ENCODE data around the gene MYBPC3. TPM values are rescaled to one million over a fixed set of nuclear protein-coding genes. Genes with fewer than 3 reads are reported as not detected.
A peak's percentile ranks its signal among the peaks of the same experiment; 100 is the strongest.

Gene MYBPC3
- total and polyA plus RNA-seq, 4 experiments from 2014 or later = not detected

DNA sequence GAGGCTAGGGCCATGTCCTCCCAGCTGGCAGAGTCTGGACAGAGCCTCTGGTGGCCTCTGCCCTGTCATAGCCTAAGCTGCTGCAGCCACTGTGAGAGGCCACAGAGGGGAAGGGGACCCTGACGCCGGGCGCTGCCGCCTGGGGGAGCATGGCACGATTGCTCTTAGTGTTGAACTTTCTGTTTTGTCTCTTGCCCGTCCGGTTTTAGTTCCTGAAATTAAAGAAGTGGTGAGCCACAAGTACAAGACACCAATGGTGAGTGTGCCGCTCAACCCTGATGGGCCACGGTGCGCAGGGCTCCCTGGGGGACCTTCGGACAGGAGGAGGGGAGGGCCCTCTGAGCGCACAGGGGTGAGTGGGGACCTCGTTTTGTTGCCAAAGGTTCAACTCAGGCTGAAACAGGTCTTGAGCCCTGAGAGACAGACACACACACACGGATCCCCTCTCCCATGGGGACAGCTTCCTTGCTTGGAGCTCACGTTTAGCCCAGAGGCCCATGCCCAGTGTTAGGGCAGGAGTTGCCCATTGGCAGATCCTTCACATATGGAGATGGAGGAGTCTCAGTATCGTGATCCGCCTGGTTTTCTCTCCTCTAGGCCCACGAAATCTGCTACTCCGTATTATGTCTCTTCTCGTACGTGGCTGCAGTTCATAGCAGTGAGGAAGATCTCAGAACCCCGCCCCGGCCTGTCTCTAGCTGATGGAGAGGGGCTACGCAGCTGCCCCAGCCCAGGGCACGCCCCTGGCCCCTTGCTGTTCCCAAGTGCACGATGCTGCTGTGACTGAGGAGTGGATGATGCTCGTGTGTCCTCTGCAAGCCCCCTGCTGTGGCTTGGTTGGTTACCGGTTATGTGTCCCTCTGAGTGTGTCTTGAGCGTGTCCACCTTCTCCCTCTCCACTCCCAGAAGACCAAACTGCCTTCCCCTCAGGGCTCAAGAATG is 23.8 kb downstream of the MYBPC3 start:
- no peak overlapping the region for H3K4me3 ChIP-seq (ENCODE audit: low read length in 2 of 2)
- intact Hi-C loops (cut with micrococcal nuclease) = loop anchor here (10.0 kb wide), 1 partner anchor 126 kb away; no protein-coding TSS in a partner anchor
- H3K27me3 ChIP-seq (ENCODE audit: insufficient read depth, low read length) = no peaks in the 10 kb centered on the region
- ChIA-PET POLR2A (ENCODE audit: partially characterized antibody) (no interaction called here), CTCF (ENCODE audit: partially characterized antibody) (no interaction called here)
- H3K4me1 ChIP-seq (ENCODE audit: insufficient read depth, low read length) = no peaks in the 10 kb centered on the region
- DNase-seq = no peak
- H3K27ac ChIP-seq (ENCODE audit: low read depth, low read length) = no peak overlapping the region
- peak overlapping the region in 4 of 7 donors; percentile 38 to 82 (median 52) for H3K27ac Mint-ChIP-seq
- H3K4me1 Mint-ChIP-seq = no peaks in the 10 kb centered on the region
- peaks cover 47% of the 10 kb centered on the region for H3K36me3 ChIP-seq (ENCODE audit: insufficient read depth, low read length)
- H3K36me3 Mint-ChIP-seq = peaks cover 20 to 59% of the 10 kb centered on the region in 2 donors
- H3K9me3 ChIP-seq (ENCODE audit: control insufficient read depth in 1 of 2, low read length in 2 of 2) = no peaks in the 10 kb centered on the region
- H3K27me3 Mint-ChIP-seq = no peaks in the 10 kb centered on the region
- peak overlapping the region in 1 of 8 donors; percentile 7 for H3K4me3 Mint-ChIP-seq
- no peaks in the 10 kb centered on the region for H3K9me3 Mint-ChIP-seq

DNA sequence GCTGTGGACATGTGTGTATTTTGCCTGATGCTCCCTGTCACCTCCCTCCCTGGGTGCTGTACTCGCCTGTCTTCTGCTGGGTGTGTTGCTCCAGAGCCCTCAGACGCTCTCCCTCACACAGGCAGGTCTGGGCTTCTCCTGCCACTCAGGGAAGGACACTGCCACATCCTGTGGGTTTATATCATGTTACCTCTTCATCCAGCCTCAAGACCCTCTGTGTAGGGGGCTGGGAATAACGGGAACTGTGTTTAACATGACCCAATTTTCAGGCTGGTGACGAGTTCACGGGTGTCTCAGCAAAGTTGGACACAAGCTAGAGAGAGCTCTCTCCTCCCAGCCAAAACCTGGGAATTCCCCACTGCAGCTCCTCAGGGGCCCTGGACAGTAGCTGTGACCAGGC is 24.6 kb downstream of the MYBPC3 start:
- Histone ChIP-seq H3K4me1 (ENCODE audit: insufficient read depth, low read length) (no peaks in the 10 kb centered on the region), H3K4me3 (ENCODE audit: low read length in 2 of 2) (no peak overlapping the region), H3K27me3 (ENCODE audit: insufficient read depth, low read length) (no peaks in the 10 kb centered on the region), H3K36me3 (ENCODE audit: insufficient read depth, low read length) (peaks cover 47% of the 10 kb centered on the region), H3K9me3 (ENCODE audit: control insufficient read depth in 1 of 2, low read length in 2 of 2) (no peaks in the 10 kb centered on the region), H3K27ac (ENCODE audit: low read depth, low read length) (no peak overlapping the region)
- DNase-seq = no peak
- Mint-ChIP-seq H3K9me3 (no peaks in the 10 kb centered on the region), H3K27ac (peak overlapping the region in 1 of 7 donors; percentile 22), H3K4me1 (no peaks in the 10 kb centered on the region), H3K27me3 (no peaks in the 10 kb centered on the region), H3K36me3 (peaks cover 20 to 59% of the 10 kb centered on the region in 2 donors), H3K4me3 (no peak overlapping the region)
- intact Hi-C loops (cut with micrococcal nuclease) = loop anchor here (10.0 kb wide), 1 partner anchor 127 kb away; no protein-coding TSS in a partner anchor
- POLR2A ChIA-PET (ENCODE audit: partially characterized antibody) = no interaction called here
- CTCF ChIA-PET (ENCODE audit: partially characterized antibody) = no interaction called here

- no peak overlapping the region for H3K27ac ChIP-seq (ENCODE audit: low read depth, low read length)
- H3K36me3 ChIP-seq (ENCODE audit: insufficient read depth, low read length) = peaks cover 48% of the 10 kb centered on the region
- peak overlapping the region in 2 of 7 donors; percentile 63 to 76 for H3K27ac Mint-ChIP-seq
- H3K27me3 ChIP-seq (ENCODE audit: insufficient read depth, low read length) = no peaks in the 10 kb centered on the region
- H3K27me3 Mint-ChIP-seq = no peaks in the 10 kb centered on the region
- intact Hi-C loops (cut with micrococcal nuclease) = loop anchor here (10.0 kb wide), 1 partner anchor 128 kb away; no protein-coding TSS in a partner anchor
- no peaks in the 10 kb centered on the region for H3K9me3 ChIP-seq (ENCODE audit: control insufficient read depth in 1 of 2, low read length in 2 of 2)
- H3K4me3 Mint-ChIP-seq = no peak overlapping the region
- H3K4me3 ChIP-seq (ENCODE audit: low read length in 2 of 2) = no peak overlapping the region
- peaks cover 21 to 63% of the 10 kb centered on the region in 2 donors for H3K36me3 Mint-ChIP-seq
- POLR2A ChIA-PET (ENCODE audit: partially characterized antibody) = no interaction called here
- no peaks in the 10 kb centered on the region for H3K4me1 ChIP-seq (ENCODE audit: insufficient read depth, low read length)
- no peaks in the 10 kb centered on the region for H3K4me1 Mint-ChIP-seq
- H3K9me3 Mint-ChIP-seq = no peaks in the 10 kb centered on the region
- CTCF ChIA-PET (ENCODE audit: partially characterized antibody) = no interaction called here
- no peak for DNase-seq
Measured at GRCh38 chr11:47327025-47327424, 25.5 kb downstream of the MYBPC3 start.

GRCh38 chr11:47326198-47326597 is 26.3 kb downstream of the MYBPC3 start:
- Mint-ChIP-seq H3K27me3 (no peaks in the 10 kb centered on the region), H3K27ac (peak overlapping the region in 2 of 7 donors; percentile 47 to 76), H3K9me3 (no peaks in the 10 kb centered on the region), H3K4me1 (no peaks in the 10 kb centered on the region), H3K36me3 (peaks cover 29 to 71% of the 10 kb centered on the region in 2 donors), H3K4me3 (peak overlapping the region in 1 of 8 donors; percentile 25)
- Histone ChIP-seq H3K27ac (ENCODE audit: low read depth, low read length) (no peak overlapping the region), H3K27me3 (ENCODE audit: insufficient read depth, low read length) (no peaks in the 10 kb centered on the region), H3K4me3 (ENCODE audit: low read length in 2 of 2) (no peak overlapping the region), H3K4me1 (ENCODE audit: insufficient read depth, low read length) (no peaks in the 10 kb centered on the region), H3K36me3 (ENCODE audit: insufficient read depth, low read length) (peaks cover 54% of the 10 kb centered on the region), H3K9me3 (ENCODE audit: control insufficient read depth in 1 of 2, low read length in 2 of 2) (no peaks in the 10 kb centered on the region)
- no peak for DNase-seq
- intact Hi-C loops (cut with micrococcal nuclease) = loop anchor here (10.0 kb wide), 1 partner anchor 129 kb away; no protein-coding TSS in a partner anchor
- ChIA-PET CTCF (ENCODE audit: partially characterized antibody) (interaction anchor here (0.8 kb wide), 1 partner anchor 84 kb away, joined by 3 read pairs; no protein-coding TSS in a partner anchor), POLR2A (ENCODE audit: partially characterized antibody) (no interaction called here)

DNA sequence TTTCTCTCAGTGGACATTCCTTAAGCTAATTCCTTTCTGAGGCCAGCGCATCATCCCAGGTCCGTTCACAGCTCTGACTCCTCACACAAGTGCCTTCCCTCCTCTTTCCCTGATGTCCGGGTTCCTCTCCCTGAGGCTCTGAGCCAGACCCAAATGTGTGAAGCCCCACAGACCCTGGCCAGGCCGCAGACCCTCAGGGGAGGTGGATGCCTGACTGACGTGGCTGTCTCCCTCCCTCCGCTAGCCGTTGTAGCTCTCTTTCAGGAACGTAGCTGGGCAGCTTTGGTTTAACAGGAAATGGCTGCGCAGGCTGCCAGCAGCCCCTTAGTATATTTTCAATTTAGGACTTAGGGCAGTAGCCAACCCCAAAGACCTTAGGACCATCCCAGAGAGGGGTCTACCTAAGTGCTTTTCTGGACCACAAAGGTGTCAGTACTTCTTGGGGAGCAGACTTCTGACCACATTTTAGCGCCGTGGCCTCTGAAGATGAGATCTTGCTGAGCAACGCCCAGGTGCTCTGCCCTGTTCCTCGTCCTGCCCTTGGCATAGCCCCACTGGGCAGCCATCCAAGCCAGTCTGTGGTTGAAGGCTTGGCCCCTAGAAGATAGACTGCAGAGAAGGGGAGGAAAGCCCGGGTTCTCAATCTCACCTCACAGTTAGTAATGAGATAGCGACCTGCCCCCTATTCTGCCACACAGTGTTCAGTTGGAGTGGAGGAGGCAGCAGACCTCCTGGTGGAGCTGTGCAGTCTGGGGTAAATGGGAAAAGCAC is 27.0 kb downstream of the MYBPC3 start:
- peaks cover 57% of the 10 kb centered on the region for H3K36me3 ChIP-seq (ENCODE audit: insufficient read depth, low read length)
- CTCF ChIA-PET (ENCODE audit: partially characterized antibody) = interaction anchor here (0.8 kb wide), 1 partner anchor 85 kb away, joined by 3 read pairs; no protein-coding TSS in a partner anchor

GRCh38 chr11:47324520-47324919 is 28.0 kb downstream of the MYBPC3 start:
- Histone ChIP-seq H3K9me3 (ENCODE audit: control insufficient read depth in 1 of 2, low read length in 2 of 2) (no peaks in the 10 kb centered on the region), H3K4me3 (ENCODE audit: low read length in 2 of 2) (no peak overlapping the region), H3K27me3 (ENCODE audit: insufficient read depth, low read length) (no peaks in the 10 kb centered on the region), H3K36me3 (ENCODE audit: insufficient read depth, low read length) (peaks cover 57% of the 10 kb centered on the region), H3K27ac (ENCODE audit: low read depth, low read length) (no peak overlapping the region), H3K4me1 (ENCODE audit: insufficient read depth, low read length) (no peaks in the 10 kb centered on the region)
- no peak for DNase-seq
- Mint-ChIP-seq H3K4me1 (no peaks in the 10 kb centered on the region), H3K27ac (peak overlapping the region in 1 of 7 donors; percentile 81), H3K9me3 (no peaks in the 10 kb centered on the region), H3K4me3 (no peak overlapping the region), H3K36me3 (peaks cover 32 to 63% of the 10 kb centered on the region in 2 donors), H3K27me3 (no peaks in the 10 kb centered on the region)
- ChIA-PET CTCF (ENCODE audit: partially characterized antibody) (no interaction called here), POLR2A (ENCODE audit: partially characterized antibody) (no interaction called here)
- intact Hi-C loops (cut with micrococcal nuclease) = loop anchor here (10.0 kb wide), 1 partner anchor 130 kb away; no protein-coding TSS in a partner anchor

More for the DNA sequence above, 27.0 kb downstream of the MYBPC3 start:
- POLR2A ChIA-PET (ENCODE audit: partially characterized antibody) = no interaction called here
- Mint-ChIP-seq H3K36me3 (peaks cover 32 to 68% of the 10 kb centered on the region in 2 donors), H3K27me3 (no peaks in the 10 kb centered on the region), H3K9me3 (no peaks in the 10 kb centered on the region), H3K27ac (peak overlapping the region in 4 of 7 donors; percentile 1 to 81 (median 54)), H3K4me3 (no peak overlapping the region), H3K4me1 (no peaks in the 10 kb centered on the region)
- Histone ChIP-seq H3K4me3 (ENCODE audit: low read length in 2 of 2) (no peak overlapping the region), H3K27me3 (ENCODE audit: insufficient read depth, low read length) (no peaks in the 10 kb centered on the region), H3K27ac (ENCODE audit: low read depth, low read length) (no peak overlapping the region), H3K4me1 (ENCODE audit: insufficient read depth, low read length) (no peaks in the 10 kb centered on the region), H3K9me3 (ENCODE audit: control insufficient read depth in 1 of 2, low read length in 2 of 2) (no peaks in the 10 kb centered on the region)
- intact Hi-C loops (cut with micrococcal nuclease) = loop anchor here (10.0 kb wide), 1 partner anchor 129 kb away; no protein-coding TSS in a partner anchor
- DNase-seq = no peak

GRCh38 chr11:47318166-47318565 is 34.3 kb downstream of the MYBPC3 start:
- Mint-ChIP-seq H3K27me3 (no peaks in the 10 kb centered on the region), H3K9me3 (no peaks in the 10 kb centered on the region), H3K4me1 (peaks cover 0 to 4% (median 0%) of the 10 kb centered on the region in 4 donors), H3K27ac (peak overlapping the region in 1 of 7 donors; percentile 57), H3K4me3 (no peak overlapping the region), H3K36me3 (peaks cover 39 to 51% of the 10 kb centered on the region in 2 donors)
- intact Hi-C loops (cut with micrococcal nuclease) = no loop called here
- peaks cover 37% of the 10 kb centered on the region for H3K36me3 ChIP-seq (ENCODE audit: insufficient read depth, low read length)
- no peaks in the 10 kb centered on the region for H3K27me3 ChIP-seq (ENCODE audit: insufficient read depth, low read length)
- H3K4me3 ChIP-seq (ENCODE audit: low read length in 2 of 2) = no peak overlapping the region
- no peak for DNase-seq
- H3K4me1 ChIP-seq (ENCODE audit: insufficient read depth, low read length) = no peaks in the 10 kb centered on the region
- H3K9me3 ChIP-seq (ENCODE audit: control insufficient read depth in 1 of 2, low read length in 2 of 2) = no peaks in the 10 kb centered on the region
- no peak overlapping the region for H3K27ac ChIP-seq (ENCODE audit: low read depth, low read length)
- ChIA-PET CTCF (ENCODE audit: partially characterized antibody) (interaction anchor here (0.7 kb wide), 1 partner anchor 173 kb away, joined by 3 read pairs; no protein-coding TSS in a partner anchor), POLR2A (ENCODE audit: partially characterized antibody) (no interaction called here)

Data from CD4-positive, alpha-beta memory T cell (primary cell).